MG63 (cell line): Measurements from ENCODE around the gene ZNF823. TPM values are rescaled to one million over a fixed set of nuclear protein-coding genes. Genes with fewer than 3 reads are reported as not detected.

Experiments
- DNase-seq: peaks from one replicate; pipeline ENCODE4 v3.0.0-alpha.2; 2020
- H3K27me3 ChIP-seq: fragments of 250-450 bp; sonication (Bioruptor Pico); 2 replicates; pipeline ENCODE4 v1.5.1; 2020; ENCODE audit warnings: mild to moderate bottlenecking, moderate library complexity
- H3K36me3 ChIP-seq: fragments of 250-450 bp; sonication (Bioruptor Pico); 2 replicates; pipeline ENCODE4 v1.5.1; 2020; ENCODE audit warnings: mild to moderate bottlenecking, moderate library complexity
- H3K4me3 ChIP-seq: fragments of 250-450 bp; sonication (Bioruptor Pico); 2 replicates; pipeline ENCODE4 v1.5.1; 2020; ENCODE audit warnings: mild to moderate bottlenecking, moderate library complexity
- H3K9me3 ChIP-seq: fragments of 250-450 bp; sonication (Bioruptor Pico); 2 replicates; pipeline ENCODE4 v1.5.1; 2020; ENCODE audit warnings: mild to moderate bottlenecking, moderate library complexity
- total RNA-seq: library from RNA; depleted of rRNA; stranded (reverse); fragments of >200 nt; shearing (Covaris generic); gene quantifications from 2 replicates; pipeline ENCODE4 v1.2.3, GENCODE V29; 2014; ENCODE audit warnings: low replicate concordance

Gene ZNF823
- total RNA-seq, 1 experiment from 2014 or later, result 14.8 TPM

- H3K27me3 ChIP-seq, result no peaks in the 10 kb centered on the region
Measured at GRCh38 chr19:11752244-11752736, 13.5 kb upstream of the ZNF823 start.

GRCh38 chr19:11749751-11750150 lies 11.0 kb upstream of the ZNF823 start:
- no peak for DNase-seq
- no peak overlapping the region for H3K4me3 ChIP-seq
- no peaks in the 10 kb centered on the region for H3K36me3 ChIP-seq
- H3K9me3 ChIP-seq, result peaks cover 58% of the 10 kb centered on the region
- no peaks in the 10 kb centered on the region for H3K27me3 ChIP-seq

More at GRCh38 chr19:11752244-11752736, 13.5 kb upstream of the ZNF823 start:
- no peak for DNase-seq
- peaks cover 71% of the 10 kb centered on the region for H3K9me3 ChIP-seq
- no peaks in the 10 kb centered on the region for H3K36me3 ChIP-seq
- no peak overlapping the region for H3K4me3 ChIP-seq

GRCh38 chr19:11747277-11747676 lies 8.5 kb upstream of the ZNF823 start:
- peaks cover 46% of the 10 kb centered on the region for H3K9me3 ChIP-seq
- no peak overlapping the region for H3K4me3 ChIP-seq
- H3K27me3 ChIP-seq, result no peaks in the 10 kb centered on the region; the same call in 1 of the 2 replicates
- DNase-seq, result no peak
- H3K36me3 ChIP-seq, result no peaks in the 10 kb centered on the region

GRCh38 chr19:11745869-11746268 lies 7.1 kb upstream of the ZNF823 start:
- no peak for DNase-seq
- H3K36me3 ChIP-seq, result no peaks in the 10 kb centered on the region
- H3K27me3 ChIP-seq, result no peaks in the 10 kb centered on the region; the same call in 1 of the 2 replicates
- no peak overlapping the region for H3K4me3 ChIP-seq
- H3K9me3 ChIP-seq, result peaks cover 34% of the 10 kb centered on the region

- Histone ChIP-seq H3K36me3 (peaks cover 28% of the 10 kb centered on the region), H3K9me3 (peaks cover 6% of the 10 kb centered on the region), H3K27me3 (no peaks in the 10 kb centered on the region), H3K4me3 (peak overlapping the region; percentile 86)
- DNase-seq, result peak; percentile 68
Measured at GRCh38 chr19:11737964-11738745, 591 bp downstream of the ZNF823 start.

- Histone ChIP-seq H3K4me3 (no peak overlapping the region), H3K36me3 (peaks cover 34% of the 10 kb centered on the region), H3K27me3 (no peaks in the 10 kb centered on the region), H3K9me3 (peaks cover 12% of the 10 kb centered on the region)
- DNase-seq, result peak; percentile 56
Measured at GRCh38 chr19:11736696-11737095, 2.0 kb downstream of the ZNF823 start.

GRCh38 chr19:11735375-11735774 lies 3.4 kb downstream of the ZNF823 start:
- Histone ChIP-seq H3K27me3 (no peaks in the 10 kb centered on the region), H3K9me3 (peaks cover 20% of the 10 kb centered on the region), H3K4me3 (no peak overlapping the region), H3K36me3 (peaks cover 46% of the 10 kb centered on the region)
- DNase-seq, result no peak

GRCh38 chr19:11729586-11729985 lies 9.2 kb downstream of the ZNF823 start:
- peaks cover 74% of the 10 kb centered on the region for H3K36me3 ChIP-seq
- no peak for DNase-seq
- H3K9me3 ChIP-seq, result peaks cover 60% of the 10 kb centered on the region
- no peak overlapping the region for H3K4me3 ChIP-seq
- no peaks in the 10 kb centered on the region for H3K27me3 ChIP-seq

- Histone ChIP-seq H3K36me3 (peaks cover 76% of the 10 kb centered on the region), H3K9me3 (peaks cover 72% of the 10 kb centered on the region), H3K27me3 (no peaks in the 10 kb centered on the region), H3K4me3 (no peak overlapping the region)
- DNase-seq, result no peak
Measured at GRCh38 chr19:11722414-11722813, 16.3 kb downstream of the ZNF823 start.

GRCh38 chr19:11721681-11722080 lies 17.1 kb downstream of the ZNF823 start:
- H3K4me3 ChIP-seq, result no peak overlapping the region
- H3K27me3 ChIP-seq, result no peaks in the 10 kb centered on the region
- H3K36me3 ChIP-seq, result peaks cover 70% of the 10 kb centered on the region
- peaks cover 65% of the 10 kb centered on the region for H3K9me3 ChIP-seq
- DNase-seq, result no peak

- DNase-seq, result no peak
- Histone ChIP-seq H3K9me3 (no peaks in the 10 kb centered on the region; the same call in 1 of the 2 replicates), H3K4me3 (no peak overlapping the region), H3K27me3 (peaks cover 2% of the 10 kb centered on the region; the same call in 1 of the 2 replicates), H3K36me3 (no peaks in the 10 kb centered on the region)
Measured at GRCh38 chr19:11710313-11710712, 28.4 kb downstream of the ZNF823 start.

GRCh38 chr19:11708457-11708856 lies 30.3 kb downstream of the ZNF823 start:
- no peak overlapping the region for H3K4me3 ChIP-seq
- peaks cover 6% of the 10 kb centered on the region for H3K27me3 ChIP-seq
- H3K9me3 ChIP-seq, result peaks cover 3% of the 10 kb centered on the region; the same call in 1 of the 2 replicates
- no peak for DNase-seq
- H3K36me3 ChIP-seq, result no peaks in the 10 kb centered on the region

GRCh38 chr19:11705474-11705873 lies 33.3 kb downstream of the ZNF823 start:
- Histone ChIP-seq H3K4me3 (no peak overlapping the region), H3K27me3 (peaks cover 6% of the 10 kb centered on the region), H3K36me3 (no peaks in the 10 kb centered on the region), H3K9me3 (peaks cover 6% of the 10 kb centered on the region; the same call in 1 of the 2 replicates)
- DNase-seq, result no peak

GRCh38 chr19:11704626-11705025 lies 34.1 kb downstream of the ZNF823 start:
- H3K27me3 ChIP-seq, result peaks cover 6% of the 10 kb centered on the region
- DNase-seq, result no peak

GRCh38 chr19:11699931-11700794 lies 38.6 kb downstream of the ZNF823 start:
- peaks cover 3% of the 10 kb centered on the region; the same call in 1 of the 2 replicates for H3K27me3 ChIP-seq
- no peak overlapping the region for H3K4me3 ChIP-seq
- no peaks in the 10 kb centered on the region for H3K36me3 ChIP-seq
- peaks cover 6% of the 10 kb centered on the region; the same call in 1 of the 2 replicates for H3K9me3 ChIP-seq
- DNase-seq, result no peak

More at GRCh38 chr19:11704626-11705025, 34.1 kb downstream of the ZNF823 start:
- Histone ChIP-seq H3K9me3 (peaks cover 6% of the 10 kb centered on the region; the same call in 1 of the 2 replicates), H3K4me3 (no peak overlapping the region), H3K36me3 (no peaks in the 10 kb centered on the region)

- no peak overlapping the region for H3K4me3 ChIP-seq
- H3K9me3 ChIP-seq, result peaks cover 3% of the 10 kb centered on the region; the same call in 1 of the 2 replicates
- H3K36me3 ChIP-seq, result no peaks in the 10 kb centered on the region
- DNase-seq, result no peak
- no peaks in the 10 kb centered on the region for H3K27me3 ChIP-seq
Measured at GRCh38 chr19:11698231-11698630, 40.5 kb downstream of the ZNF823 start.
